ENCODE results near the gene ARID1B. TPM values are rescaled to one million over a fixed set of nuclear protein-coding genes. Genes with fewer than 3 reads are reported as not detected.

The ARID1B gene
- total and polyA plus RNA-seq, 10 of the 15 experiments (the other 5 are each of a cell fraction or from before 2014, with no cell fraction given): 24.7 to 133 (median 54.6) TPM

DNA sequence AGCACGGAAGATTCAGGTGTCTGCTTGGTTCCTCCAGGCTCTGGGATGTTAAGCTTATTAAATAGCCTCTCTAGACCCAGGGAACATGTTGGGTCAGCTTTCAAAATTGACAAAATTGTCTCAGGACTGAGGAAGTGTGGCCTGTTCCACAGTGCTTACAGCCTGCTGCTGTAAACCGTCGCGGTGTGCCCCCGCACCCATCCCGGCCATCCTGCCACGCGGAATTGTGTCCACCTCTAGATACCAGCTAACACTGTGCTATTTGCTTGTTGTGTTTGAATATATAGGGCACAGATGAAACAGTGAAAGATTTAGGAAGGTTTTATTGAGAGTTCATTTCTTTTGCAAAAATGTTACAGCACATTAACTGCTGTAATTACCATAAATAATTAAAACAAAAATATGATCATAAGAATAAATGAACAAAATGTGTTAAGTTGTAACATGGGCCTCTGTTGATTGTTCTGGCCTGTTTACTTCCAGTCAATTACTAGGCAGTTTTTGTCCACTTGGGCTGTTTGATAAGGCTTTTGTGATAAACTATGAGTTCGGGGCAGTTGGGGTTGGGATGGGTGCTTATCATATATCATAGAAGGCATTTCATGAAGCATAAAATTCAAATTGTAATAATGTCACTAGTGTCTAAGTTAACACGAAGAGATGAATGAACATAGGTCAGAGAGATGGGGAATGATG is 77.4 kb downstream of the ARID1B start:
- CTCF ChIA-PET: interaction anchor here (1.6 kb wide), 1 partner anchor 168 kb away, joined by 3 read pairs; no protein-coding TSS in a partner anchor
- Histone ChIP-seq H3K4me2 (ENCODE audit: control insufficient read depth, insufficient read depth) (no peak overlapping the region), H3K27ac (ENCODE audit: control insufficient read depth, insufficient read depth) (no peak overlapping the region), H2AFZ (ENCODE audit: control insufficient read depth, low read depth, low read length) (no peak overlapping the region), H3K27me3 (replicated peaks in 1 of 2; ENCODE audit: control insufficient read depth in 2 of 2, insufficient read depth in 2 of 2, low read length in 1 of 2) (no peaks in the 10 kb centered on the region), H3K9me3 (replicated peaks; ENCODE audit: control insufficient read depth, insufficient read depth, low read length) (no peaks in the 10 kb centered on the region), H3K36me3 (ENCODE audit: control insufficient read depth in 2 of 2, insufficient read depth in 2 of 2, low read length in 1 of 2) (peaks cover 3 to 5% of the 10 kb centered on the region in 2 experiments; a peak in 3 of 4 replicates), H3K4me3 (no peak overlapping the region), H3K79me2 (ENCODE audit: control insufficient read depth, insufficient read depth, low read length) (peaks cover 100% of the 10 kb centered on the region), H4K20me1 (ENCODE audit: control insufficient read depth, insufficient read depth) (no peaks in the 10 kb centered on the region; the same call in 1 of the 2 replicates), H3K4me1 (ENCODE audit: control insufficient read depth, insufficient read depth, low read length) (peaks cover 53% of the 10 kb centered on the region), H3K9ac (ENCODE audit: control insufficient read depth, insufficient read depth, low read length) (no peak overlapping the region)
- TF ChIP-seq, protein P1, sequence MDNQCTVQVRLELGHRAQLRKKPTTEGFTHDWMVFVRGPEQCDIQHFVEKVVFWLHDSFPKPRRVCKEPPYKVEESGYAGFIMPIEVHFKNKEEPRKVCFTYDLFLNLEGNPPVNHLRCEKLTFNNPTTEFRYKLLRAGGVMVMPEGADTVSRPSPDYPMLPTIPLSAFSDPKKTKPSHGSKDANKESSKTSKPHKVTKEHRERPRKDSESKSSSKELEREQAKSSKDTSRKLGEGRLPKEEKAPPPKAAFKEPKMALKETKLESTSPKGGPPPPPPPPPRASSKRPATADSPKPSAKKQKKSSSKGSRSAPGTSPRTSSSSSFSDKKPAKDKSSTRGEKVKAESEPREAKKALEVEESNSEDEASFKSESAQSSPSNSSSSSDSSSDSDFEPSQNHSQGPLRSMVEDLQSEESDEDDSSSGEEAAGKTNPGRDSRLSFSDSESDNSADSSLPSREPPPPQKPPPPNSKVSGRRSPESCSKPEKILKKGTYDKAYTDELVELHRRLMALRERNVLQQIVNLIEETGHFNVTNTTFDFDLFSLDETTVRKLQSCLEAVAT (IDR thresholded peaks at IDR 0.05): no peak
- TF ChIP-seq KLF5 (IDR thresholded peaks at IDR 0.05; ENCODE audit: partially characterized antibody) (no peak), MXI1 (IDR thresholded peaks at IDR 0.05; ENCODE audit: low read depth, low read length) (no peak), SUZ12 (IDR thresholded peaks at IDR 0.05; ENCODE audit: unreplicated experiment) (no peak), RCOR1 (conservative IDR thresholded peaks at IDR 0.05; ENCODE audit: low read depth, low read length) (no peak), CEBPB (IDR thresholded peaks at IDR 0.05; ENCODE audit: borderline replicate concordance in 1 of 2, low read depth in 2 of 2, low read length in 2 of 2) (no peak), FOXK2 (IDR thresholded peaks at IDR 0.05) (no peak), SRF (IDR thresholded peaks at IDR 0.05; ENCODE audit: low read depth in 2 of 2, low read length in 2 of 2) (no peak), NR2C2 (IDR thresholded peaks at IDR 0.05; ENCODE audit: borderline replicate concordance, control insufficient read depth, insufficient read length, low read depth) (no peak), BMI1 (IDR thresholded peaks at IDR 0.05; ENCODE audit: borderline replicate concordance) (no peak), CHD4 (IDR thresholded peaks at IDR 0.05) (no peak)
- TF ChIP-seq, protein P2, sequence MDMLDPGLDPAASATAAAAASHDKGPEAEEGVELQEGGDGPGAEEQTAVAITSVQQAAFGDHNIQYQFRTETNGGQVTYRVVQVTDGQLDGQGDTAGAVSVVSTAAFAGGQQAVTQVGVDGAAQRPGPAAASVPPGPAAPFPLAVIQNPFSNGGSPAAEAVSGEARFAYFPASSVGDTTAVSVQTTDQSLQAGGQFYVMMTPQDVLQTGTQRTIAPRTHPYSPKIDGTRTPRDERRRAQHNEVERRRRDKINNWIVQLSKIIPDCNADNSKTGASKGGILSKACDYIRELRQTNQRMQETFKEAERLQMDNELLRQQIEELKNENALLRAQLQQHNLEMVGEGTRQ (IDR thresholded peaks at IDR 0.05; ENCODE audit: borderline replicate concordance, low read depth, low read length): no peak
- TF ChIP-seq, protein P3, sequence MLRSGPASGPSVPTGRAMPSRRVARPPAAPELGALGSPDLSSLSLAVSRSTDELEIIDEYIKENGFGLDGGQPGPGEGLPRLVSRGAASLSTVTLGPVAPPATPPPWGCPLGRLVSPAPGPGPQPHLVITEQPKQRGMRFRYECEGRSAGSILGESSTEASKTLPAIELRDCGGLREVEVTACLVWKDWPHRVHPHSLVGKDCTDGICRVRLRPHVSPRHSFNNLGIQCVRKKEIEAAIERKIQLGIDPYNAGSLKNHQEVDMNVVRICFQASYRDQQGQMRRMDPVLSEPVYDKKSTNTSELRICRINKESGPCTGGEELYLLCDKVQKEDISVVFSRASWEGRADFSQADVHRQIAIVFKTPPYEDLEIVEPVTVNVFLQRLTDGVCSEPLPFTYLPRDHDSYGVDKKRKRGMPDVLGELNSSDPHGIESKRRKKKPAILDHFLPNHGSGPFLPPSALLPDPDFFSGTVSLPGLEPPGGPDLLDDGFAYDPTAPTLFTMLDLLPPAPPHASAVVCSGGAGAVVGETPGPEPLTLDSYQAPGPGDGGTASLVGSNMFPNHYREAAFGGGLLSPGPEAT (IDR thresholded peaks at IDR 0.05; ENCODE audit: low read depth): no peak
- DNase-seq (ENCODE audit: low read depth, low spot score): no peak
- BruUV-seq (replicated peaks): no TSS peak
- intact Hi-C loops (cut with micrococcal nuclease; ENCODE audit: unreplicated experiment) (loop anchor here (5.0 kb wide), 1 partner anchor 168 kb away; no protein-coding TSS in a partner anchor), in situ Hi-C loops (cut with MboI) (no loop called here)
- ATAC-seq: no peak
- RAD21 ChIA-PET (ENCODE audit: unreplicated experiment): interaction anchor here (1.0 to 1.3 kb wide), 3 partner anchors 26 to 100 kb away, joined by 3 read pairs; no protein-coding TSS in a partner anchor
- SMC1A ChIA-PET (ENCODE audit: uncharacterized antibody, unreplicated experiment): interaction anchor here (1.0 to 3.7 kb wide), 10 partner anchors 11 to 99 kb away, joined by 3 to 29 read pairs (median 6); no protein-coding TSS in a partner anchor
- POLR2A ChIA-PET: no interaction called here
- WGBS (ENCODE audit: insufficient coverage, insufficient replicate concordance, low lambda C conversion rate, missing lambda C conversion rate): 95% methylated on average over 10 of the region's 10 CpGs
- FAIRE-seq: no peak

Measured in GM12878 (cell line).